Thymus (tissue), 11 donors: ENCODE results near the gene TMEM106B. TPM values are rescaled to one million over a fixed set of nuclear protein-coding genes. Genes with fewer than 3 reads are reported as not detected.

ENCODE experiments used
- DNase-seq, 9 donors: peaks; one replicate each; pipeline ENCODE4 v3.0.0-alpha.2; 2013; ENCODE audit warnings: low spot score in 9 of 9, low read depth in 6 of 9, missing footprints in 1 of 9
- H3K27ac ChIP-seq, 2 donors: one replicate each; pipeline ENCODE4 v1.5.1; 2013; ENCODE audit warnings: control low read depth in 1 of 2, low read depth in 1 of 2, low read length in 1 of 2, mild to moderate bottlenecking in 1 of 2, moderate library complexity in 1 of 2
- H3K27me3 ChIP-seq, 2 donors: one replicate each; pipeline ENCODE4 v1.5.1; 2013; ENCODE audit warnings: low read length in 1 of 2; ENCODE audit not compliant: control insufficient read depth in 2 of 2, insufficient read depth in 1 of 2
- H3K36me3 ChIP-seq, 2 donors: one replicate each; pipeline ENCODE4 v1.5.1; 2013; ENCODE audit warnings: low read length in 1 of 2, mild to moderate bottlenecking in 1 of 2, moderate library complexity in 1 of 2; ENCODE audit not compliant: control insufficient read depth in 2 of 2, insufficient read depth in 2 of 2
- H3K4me1 ChIP-seq, 2 donors: one replicate each; pipeline ENCODE4 v1.5.1; 2013; ENCODE audit warnings: low read length in 2 of 2; ENCODE audit not compliant: control insufficient read depth in 2 of 2, insufficient read depth in 2 of 2
- H3K4me3 ChIP-seq, 2 donors: one replicate each; pipeline ENCODE4 v1.5.1; 2013; ENCODE audit warnings: low read length in 2 of 2, control low read depth in 1 of 2, mild to moderate bottlenecking in 1 of 2
- H3K9me3 ChIP-seq, 2 donors: one replicate each; pipeline ENCODE4 v1.5.1; 2013; ENCODE audit warnings: low read length in 1 of 2, mild to moderate bottlenecking in 1 of 2; ENCODE audit not compliant: control insufficient read depth in 2 of 2, insufficient read depth in 1 of 2
- WGBS: extraction: QIAGEN DNeasy Blood & Tissue Kit; methylation state at CpG from one replicate; pipeline ENCODE4 v1.1.7; 2013; 5-methylcytosine and 5-hydroxymethylcytosine counted together
- polyA plus RNA-seq: library from polyadenylated mRNA; stranded (reverse); fragments of 200-250 nt; gene quantifications from one replicate; pipeline ENCODE4 v1.2.3, GENCODE V29; 2013
- total RNA-seq: library from RNA; stranded (reverse); fragments of 120-200 nt; gene quantifications from one replicate; pipeline ENCODE4 v1.2.4, GENCODE V29; 2013
- donor health status: healthy.

The TMEM106B gene
- total and polyA plus RNA-seq, 2 donors, result 12.5 to 23.7 TPM

DNA sequence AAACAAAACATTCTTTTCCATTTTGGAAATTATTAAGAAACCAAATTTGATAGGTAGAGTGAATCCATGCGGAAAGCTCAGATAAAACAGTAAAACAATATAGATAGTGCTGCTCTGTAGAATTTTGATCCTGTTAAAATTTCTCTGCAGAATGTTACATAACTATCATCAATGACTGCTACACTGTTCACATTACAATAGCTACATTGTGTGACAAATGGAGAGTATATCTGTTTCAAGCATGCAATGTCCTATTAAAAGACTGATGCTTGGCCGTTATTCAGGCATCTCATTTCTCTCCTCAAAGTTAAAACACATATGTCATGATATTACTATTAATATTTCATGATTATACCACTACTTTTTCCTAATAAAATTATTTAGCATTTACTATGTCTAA is 14.7 kb upstream of the TMEM106B start:
- no peak overlapping the region for H3K4me3 ChIP-seq
- WGBS, result 89% methylated on average over 2 of the region's 2 CpGs
- H3K27ac ChIP-seq, result no peak overlapping the region
- no peaks in the 10 kb centered on the region for H3K36me3 ChIP-seq
- no peaks in the 10 kb centered on the region for H3K4me1 ChIP-seq
- no peak for DNase-seq
- H3K27me3 ChIP-seq, result no peaks in the 10 kb centered on the region
- no peaks in the 10 kb centered on the region for H3K9me3 ChIP-seq

DNA sequence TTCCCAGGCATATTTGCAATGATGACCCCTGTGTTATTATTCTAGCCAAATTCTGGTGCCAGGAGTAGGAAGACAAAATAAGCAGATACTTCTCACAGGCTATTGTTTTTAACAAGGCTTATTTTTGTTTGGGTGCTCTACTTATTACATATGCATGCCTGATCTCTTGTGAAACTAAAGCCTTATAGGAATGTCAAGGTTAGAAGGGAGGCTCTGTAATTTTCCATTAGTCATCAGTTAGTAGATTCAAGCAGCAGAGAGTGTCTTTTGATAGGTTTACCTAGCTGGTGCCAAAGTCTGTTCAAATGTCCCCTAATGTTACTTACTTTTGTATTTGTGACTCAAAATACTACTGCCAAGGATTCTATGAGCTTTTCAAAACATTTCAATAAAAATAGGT is 11.7 kb upstream of the TMEM106B start:
- DNase-seq, result no peak
- H3K4me1 ChIP-seq, result no peaks in the 10 kb centered on the region
- H3K36me3 ChIP-seq, result no peaks in the 10 kb centered on the region
- H3K9me3 ChIP-seq, result no peaks in the 10 kb centered on the region
- no peak overlapping the region for H3K27ac ChIP-seq
- H3K4me3 ChIP-seq, result no peak overlapping the region
- H3K27me3 ChIP-seq, result no peaks in the 10 kb centered on the region

DNA sequence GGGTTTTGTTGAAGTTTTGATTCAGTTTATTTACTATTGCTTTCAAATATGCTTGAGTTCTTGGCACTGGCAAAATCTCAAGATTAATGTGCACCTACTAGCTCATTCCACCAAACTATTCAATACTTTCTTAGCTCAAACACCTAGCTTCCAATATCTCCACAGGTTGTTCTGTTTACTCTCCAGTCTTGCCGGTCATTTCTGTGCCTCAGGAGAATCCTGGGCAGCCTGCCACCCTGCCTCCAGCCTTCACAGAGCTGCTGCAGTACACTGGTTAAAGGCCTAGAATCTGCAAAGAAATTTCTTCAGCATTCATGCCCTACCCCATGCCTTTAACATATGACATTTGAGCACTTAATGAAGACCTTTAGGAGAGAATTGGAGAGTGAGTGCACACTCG is 4.0 kb upstream of the TMEM106B start:
- H3K4me3 ChIP-seq, result no peak overlapping the region
- no peaks in the 10 kb centered on the region for H3K9me3 ChIP-seq
- DNase-seq, result no peak
- peaks cover 4 to 7% of the 10 kb centered on the region in 2 donors for H3K4me1 ChIP-seq
- H3K27me3 ChIP-seq, result peaks cover 4 to 13% of the 10 kb centered on the region in 2 donors
- H3K36me3 ChIP-seq, result no peaks in the 10 kb centered on the region
- no peak overlapping the region for H3K27ac ChIP-seq
- WGBS, result 88% methylated on average over 2 of the region's 2 CpGs

DNA sequence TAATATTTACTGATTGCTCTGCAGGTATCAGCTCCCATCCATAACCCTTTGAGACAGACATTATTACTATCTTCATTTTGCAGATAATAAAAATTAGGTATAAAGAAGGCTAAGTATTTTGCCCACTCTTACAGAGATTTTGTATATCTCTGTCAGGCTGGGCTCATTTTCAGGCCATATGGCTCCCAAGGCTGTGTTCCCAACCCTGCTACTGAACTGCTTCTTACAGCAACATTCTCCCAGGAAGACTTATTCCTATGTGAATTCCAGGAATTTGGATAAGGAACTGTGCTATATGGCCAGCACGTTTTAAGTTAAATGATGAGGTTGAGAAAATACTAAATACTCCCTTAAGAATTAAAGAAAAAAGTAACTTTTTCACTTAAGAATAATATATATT is 1.9 kb upstream of the TMEM106B start:
- Histone ChIP-seq H3K36me3 (no peaks in the 10 kb centered on the region), H3K4me1 (peaks cover 6 to 9% of the 10 kb centered on the region in 2 donors), H3K27me3 (peaks cover 4 to 13% of the 10 kb centered on the region in 2 donors), H3K9me3 (no peaks in the 10 kb centered on the region), H3K4me3 (no peak overlapping the region), H3K27ac (no peak overlapping the region)
- DNase-seq, result no peak
- 78% methylated on average over 1 of the region's 1 CpG for WGBS

DNA sequence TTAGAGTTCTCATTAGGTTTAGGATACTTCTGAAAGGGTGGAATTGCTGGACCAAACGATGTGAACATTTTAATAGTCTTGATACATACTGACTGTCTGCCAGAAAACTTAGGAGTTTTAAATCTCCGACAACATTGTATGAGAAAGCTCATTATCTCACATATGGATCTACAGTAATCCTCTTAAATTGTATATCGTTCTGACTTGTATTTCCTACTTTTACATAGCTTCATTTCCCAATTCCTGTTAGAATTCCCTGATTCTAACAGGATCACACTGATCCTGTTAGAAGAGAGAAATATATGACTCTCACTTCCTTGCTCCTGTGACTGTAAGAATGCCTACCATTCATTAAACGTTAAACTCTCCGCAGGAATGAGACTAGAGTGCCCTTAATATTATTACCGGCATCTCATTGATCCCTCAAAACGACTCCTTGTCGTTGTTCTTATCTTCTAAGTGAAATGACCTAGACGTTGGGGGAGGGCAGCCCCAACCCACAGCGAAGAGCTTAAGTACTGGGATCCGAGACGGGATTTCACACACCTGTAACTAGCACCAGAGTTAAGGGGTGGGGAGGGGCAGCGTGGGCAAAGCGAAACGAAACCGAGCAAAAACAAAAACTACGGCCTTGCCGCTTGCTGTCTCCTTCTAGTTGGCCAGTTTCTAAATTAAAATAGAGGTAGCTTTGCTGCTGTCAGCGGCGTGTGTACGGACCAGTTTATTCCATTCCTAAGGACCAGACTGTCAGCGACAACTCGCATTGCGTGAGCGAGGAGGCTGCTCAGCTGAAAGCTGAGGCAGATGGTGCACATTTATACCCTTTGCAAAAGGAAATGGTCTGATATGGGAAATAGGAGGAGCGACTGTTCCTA is 678 bp upstream of the TMEM106B start:
- Histone ChIP-seq H3K4me1 (peaks cover 6 to 9% of the 10 kb centered on the region in 2 donors), H3K9me3 (no peaks in the 10 kb centered on the region), H3K36me3 (peaks cover 0 to 3% of the 10 kb centered on the region in 2 donors), H3K27ac (peak overlapping the region; percentile 86 to 92), H3K4me3 (peak overlapping the region; percentile 61 to 83), H3K27me3 (peaks cover 4 to 13% of the 10 kb centered on the region in 2 donors)
- 2% methylated on average over 26 of the region's 26 CpGs for WGBS
- DNase-seq, result peak in 4 of 9 donors; percentile 6 to 35 (median 12)

DNA sequence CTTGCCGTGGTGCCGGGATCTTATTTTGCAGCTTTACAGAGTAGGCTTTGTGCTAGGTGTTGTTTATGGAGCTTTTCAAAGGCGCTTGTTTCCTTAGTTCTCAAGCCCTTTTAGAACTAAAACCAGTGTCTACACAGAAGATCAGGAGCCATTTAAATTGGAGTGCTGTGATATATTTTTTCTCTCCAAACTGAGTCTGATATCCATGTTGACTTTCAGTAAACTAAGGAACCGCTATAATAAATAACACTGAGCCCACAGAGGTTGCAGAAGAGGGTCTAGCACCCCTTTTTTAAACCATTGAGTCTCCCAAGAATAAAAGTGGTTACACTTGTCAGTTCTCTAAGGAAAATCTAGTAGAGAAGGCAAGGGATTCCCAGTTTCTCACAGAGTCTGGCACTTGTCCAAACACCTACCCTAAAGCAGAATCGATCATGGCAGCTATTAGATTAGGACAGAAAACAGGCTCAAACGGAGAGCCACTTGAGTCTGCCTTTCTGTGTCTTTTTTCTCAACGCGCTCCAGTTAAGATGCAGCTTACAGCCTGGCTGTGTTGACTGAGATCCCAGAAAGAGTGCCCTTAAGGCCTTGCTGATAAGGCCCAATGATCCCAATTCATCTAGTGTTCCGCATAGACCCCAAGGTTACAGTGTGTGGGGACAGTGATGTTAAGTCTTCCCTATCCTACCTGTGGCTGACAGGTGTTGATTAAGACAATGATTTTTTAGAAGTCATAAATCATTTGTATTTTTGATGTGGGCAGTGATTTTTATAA is 804 bp downstream of the TMEM106B start:
- DNase-seq, result peak in 2 of 9 donors; percentile 9 to 14
- peak overlapping the region; percentile 61 to 83 for H3K4me3 ChIP-seq
- WGBS, result 40% methylated on average over 9 of the region's 9 CpGs
- peaks cover 6 to 9% of the 10 kb centered on the region in 2 donors for H3K4me1 ChIP-seq
- peaks cover 4 to 13% of the 10 kb centered on the region in 2 donors for H3K27me3 ChIP-seq
- peaks cover 0 to 11% of the 10 kb centered on the region in 2 donors for H3K36me3 ChIP-seq
- peak overlapping the region; percentile 86 to 92 for H3K27ac ChIP-seq
- no peaks in the 10 kb centered on the region for H3K9me3 ChIP-seq

DNA sequence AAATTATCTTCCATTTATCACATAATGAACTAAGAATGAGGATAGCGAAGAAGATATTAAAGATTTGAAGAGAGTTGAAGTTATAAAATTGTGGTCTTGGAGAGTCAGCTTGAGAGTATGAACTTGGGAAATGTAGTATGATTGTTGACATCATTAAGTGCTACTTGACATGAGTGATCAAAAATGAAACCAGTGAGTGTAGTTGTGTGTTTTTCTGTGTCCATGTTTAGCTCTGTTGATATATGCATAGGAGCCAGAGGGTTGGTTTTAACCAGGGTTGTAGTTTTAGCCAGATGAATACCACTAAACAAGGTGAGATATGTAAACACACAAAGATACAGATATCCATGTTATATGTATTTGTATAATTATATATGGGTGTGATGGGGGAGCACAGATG is 6.2 kb downstream of the TMEM106B start:
- Histone ChIP-seq H3K27ac (no peak overlapping the region), H3K4me1 (no peaks in the 10 kb centered on the region), H3K9me3 (no peaks in the 10 kb centered on the region), H3K36me3 (peaks cover 0 to 21% of the 10 kb centered on the region in 2 donors), H3K27me3 (no peaks in the 10 kb centered on the region), H3K4me3 (no peak overlapping the region)
- DNase-seq, result no peak
- WGBS, result 98% methylated on average over 1 of the region's 1 CpG

DNA sequence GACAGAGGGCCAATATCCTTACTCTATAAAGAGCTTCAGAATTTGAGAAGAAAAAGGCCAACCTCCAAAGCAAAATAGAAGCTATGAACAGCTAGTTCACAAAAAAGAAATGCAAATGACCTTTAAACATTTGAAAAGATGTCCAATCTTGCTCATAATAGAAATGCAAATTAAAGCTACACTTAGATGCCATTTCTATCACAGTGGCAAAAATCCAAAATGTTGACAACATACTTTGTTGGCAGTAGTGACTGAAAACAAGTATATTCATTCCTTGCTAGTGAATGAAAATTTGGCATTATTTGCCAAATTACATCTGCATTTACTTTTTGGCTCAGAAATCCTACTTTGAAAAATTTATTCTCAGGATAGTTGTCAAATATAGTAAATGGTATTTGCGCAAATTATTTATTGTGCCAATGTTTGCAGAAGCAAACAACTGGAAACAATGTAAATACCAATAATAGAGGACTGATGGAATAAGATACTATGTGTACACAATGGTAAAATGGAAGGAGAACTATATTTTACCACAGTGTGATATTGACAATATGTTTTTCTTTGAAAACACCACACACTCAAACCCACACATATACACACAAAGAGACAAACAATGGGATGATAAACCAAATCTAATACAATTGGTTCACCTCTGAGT is 9.4 kb downstream of the TMEM106B start:
- no peak overlapping the region for H3K4me3 ChIP-seq
- no peak for DNase-seq
- H3K9me3 ChIP-seq, result no peaks in the 10 kb centered on the region
- H3K27me3 ChIP-seq, result no peaks in the 10 kb centered on the region
- no peak overlapping the region for H3K27ac ChIP-seq
- H3K36me3 ChIP-seq, result peaks cover 0 to 21% of the 10 kb centered on the region in 2 donors
- 94% methylated on average over 1 of the region's 1 CpG for WGBS
- no peaks in the 10 kb centered on the region for H3K4me1 ChIP-seq

DNA sequence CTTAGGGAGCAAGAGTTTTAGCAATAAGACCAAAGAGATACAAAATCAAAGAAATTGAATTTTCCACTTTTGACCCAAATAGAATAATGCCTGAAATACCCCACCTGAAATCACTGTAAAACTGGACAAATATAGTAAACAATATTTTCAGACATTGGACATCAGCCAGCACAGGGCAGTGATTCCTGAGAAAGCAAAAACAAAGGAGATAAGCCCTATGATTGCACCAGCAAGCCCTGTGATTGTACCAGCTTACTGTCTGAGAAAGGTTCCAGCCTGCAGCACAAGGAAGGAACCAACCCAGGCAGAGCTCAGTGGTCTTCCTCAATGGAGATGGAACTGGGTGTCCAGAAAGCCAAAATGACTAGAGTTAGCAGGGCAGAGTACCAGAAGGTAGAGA is 10.3 kb downstream of the TMEM106B start:
- no peaks in the 10 kb centered on the region for H3K4me1 ChIP-seq
- no peak overlapping the region for H3K27ac ChIP-seq
- H3K36me3 ChIP-seq, result peaks cover 0 to 15% of the 10 kb centered on the region in 2 donors
- no peaks in the 10 kb centered on the region for H3K9me3 ChIP-seq
- H3K4me3 ChIP-seq, result no peak overlapping the region
- no peak for DNase-seq
- H3K27me3 ChIP-seq, result no peaks in the 10 kb centered on the region
